GM12801 (cell line): ENCODE measurements around the gene ATP6V1G2.

ENCODE experiments used
- CTCF ChIP-seq: IDR thresholded peaks from one replicate; pipeline ENCODE4 v1.5.1; 2011; ENCODE audit warnings: control low read depth; ENCODE audit not compliant: insufficient read length; ENCODE audit errors: extremely low read depth

Gene ATP6V1G2

GRCh38 chr6:31546339-31546957 is at the start of gene ATP6V1G2:
Gene ATP6V1G2 (minus strand): TSS chr6:31546608. CDS start chr6:31546559, 49 bp downstream.
- peak; percentile 83 for TF ChIP-seq CTCF

- TF ChIP-seq CTCF = no peak
These were observed 46.0 kb upstream of the ATP6V1G2 start for GRCh38 chr6:31592396-31592771.

GRCh38 chr6:31588871-31589650 is 42.7 kb upstream of the ATP6V1G2 start:
- TF ChIP-seq CTCF = no peak

- no peak for TF ChIP-seq CTCF
These were observed 41.7 kb upstream of the ATP6V1G2 start for GRCh38 chr6:31587791-31588777.

- TF ChIP-seq CTCF = no peak
These were observed 40.3 kb upstream of the ATP6V1G2 start for GRCh38 chr6:31586599-31587281.

GRCh38 chr6:31586008-31586407 is 39.6 kb upstream of the ATP6V1G2 start, which contains the start of gene LST1:
Gene LST1 (plus strand): TSS chr6:31586277. CDS start chr6:31587300, 1,023 bp downstream.
- no peak for TF ChIP-seq CTCF
